Smooth muscle cell (in vitro differentiated cells): ENCODE results near the gene FERMT2. TPM values are rescaled to one million over a fixed set of nuclear protein-coding genes. Genes with fewer than 3 reads are reported as not detected.
"Not testable (repeated sequence)": the region's sequence is repeated elsewhere in the genome, so short reads cannot be mapped to it uniquely, and the experiment has no call there.

Source experiments
- DNase-seq: peaks from one replicate; lab custom pipeline; 2025; ENCODE audit not compliant: unreplicated experiment; lab: John Stamatoyannopoulos, UW
- H2AFZ ChIP-seq: fragments of 200-600 bp; sonication (generic); 2 replicates; pipeline ENCODE4 v1.6.0; 2016; ENCODE audit warnings: antibody characterized with exemption, low read depth, mild to moderate bottlenecking
- H3F3A ChIP-seq: fragments of 200-600 bp; sonication (generic); 2 replicates; pipeline ENCODE4 v1.6.0; 2017; ENCODE audit warnings: antibody characterized with exemption, low read depth
- H3K27ac ChIP-seq: fragments of 200-600 bp; sonication (generic); 2 replicates; pipeline ENCODE4 v1.5.1; 2016; ENCODE audit warnings: low read depth, mild to moderate bottlenecking
- H3K27me3 ChIP-seq: fragments of 200-600 bp; sonication (generic); 2 replicates; pipeline ENCODE4 v1.6.1; 2016; ENCODE audit warnings: low read depth, mild to moderate bottlenecking
- H3K36me3 ChIP-seq: fragments of 200-600 bp; sonication (generic); 2 replicates; pipeline ENCODE4 v1.5.1; 2016; ENCODE audit warnings: low read depth
- H3K4me1 ChIP-seq: fragments of 200-600 bp; sonication (generic); 2 replicates; pipeline ENCODE4 v1.5.1; 2016; ENCODE audit warnings: low read depth
- H3K4me2 ChIP-seq: fragments of 200-600 bp; sonication (generic); 2 replicates; pipeline ENCODE4 v1.6.0; 2016; ENCODE audit warnings: mild to moderate bottlenecking
- H3K4me3 ChIP-seq: fragments of 200-600 bp; sonication (generic); 2 replicates; pipeline ENCODE4 v1.5.1; 2016; ENCODE audit warnings: mild to moderate bottlenecking
- H3K79me2 ChIP-seq: fragments of 200-600 bp; sonication (generic); 2 replicates; pipeline ENCODE4 v1.6.0; 2016; ENCODE audit warnings: low read depth, mild to moderate bottlenecking
- H3K9ac ChIP-seq: fragments of 200-600 bp; sonication (generic); 2 replicates; pipeline ENCODE4 v1.6.0; 2016; ENCODE audit warnings: low read depth
- H3K9me3 ChIP-seq: fragments of 200-600 bp; sonication (generic); replicated peaks from 2 replicates; pipeline ENCODE4 v1.5.1; 2016; ENCODE audit warnings: low read depth
- H4K20me1 ChIP-seq: fragments of 200-600 bp; sonication (generic); 2 replicates; pipeline ENCODE4 v1.6.0; 2016; ENCODE audit warnings: low read depth
- CTCF ChIP-seq: fragments of 200-600 bp; sonication (generic); IDR thresholded peaks from 2 replicates; pipeline ENCODE4 v1.5.1; 2017; ENCODE audit warnings: borderline replicate concordance, mild to moderate bottlenecking, antibody characterized with exemption; ENCODE audit not compliant: insufficient read depth, poor library complexity, severe bottlenecking
- WGBS: methylation state at CpG from one replicate; pipeline ENCODE4 v1.1.7; 2016; ENCODE audit warnings: low lambda C conversion rate; 5-methylcytosine and 5-hydroxymethylcytosine counted together
- polyA plus RNA-seq: library from polyadenylated mRNA; unstranded; fragments of >200 nt; fragmentation: Nextera tagmentation; extraction: Ambion mirVana; gene quantifications from 2 replicates; pipeline ENCODE4 v1.2.1, GENCODE V29; 2016
- total RNA-seq: library from RNA; depleted of rRNA; stranded (reverse); fragments of >200 nt; gene quantifications from 2 replicates; pipeline ENCODE4 v1.2.3, GENCODE V29; 2014

The FERMT2 gene
- total and polyA plus RNA-seq, 2 experiments from 2014 or later: 112 to 271 TPM

GRCh38 chr14:52868911-52869618, 81.8 kb downstream of the FERMT2 start:
- Histone ChIP-seq H3K9me3 (no peaks in the 10 kb centered on the region), H3K36me3 (peaks cover 48% of the 10 kb centered on the region), H3K4me2 (no peak overlapping the region), H3K79me2 (peaks cover 60% of the 10 kb centered on the region), H3K4me1 (peaks cover 5% of the 10 kb centered on the region), H3K9ac (no peak overlapping the region), H4K20me1 (no peaks in the 10 kb centered on the region), H3K4me3 (no peak overlapping the region), H3K27me3 (no peaks in the 10 kb centered on the region), H3F3A (peaks cover 45% of the 10 kb centered on the region), H2AFZ (no peak overlapping the region), H3K27ac (peak overlapping the region; percentile 6)
- DNase-seq: no peak
- TF ChIP-seq CTCF: no peak
- 94% methylated on average over 9 of the region's 9 CpGs for WGBS

GRCh38 chr14:52864893-52865292, 86.0 kb downstream of the FERMT2 start:
- H3K9me3 ChIP-seq: not testable (repeated sequence)
- Histone ChIP-seq H3K36me3 (peaks cover 46% of the 10 kb centered on the region), H3K79me2 (peaks cover 50% of the 10 kb centered on the region)

GRCh38 chr14:52863334-52863700, 87.5 kb downstream of the FERMT2 start:
- Histone ChIP-seq H3K4me2 (peak overlapping the region; percentile 80), H3K27ac (peak overlapping the region; percentile 98), H3K9me3 (no peaks in the 10 kb centered on the region), H3K4me1 (peaks cover 18% of the 10 kb centered on the region), H3F3A (peaks cover 58% of the 10 kb centered on the region), H4K20me1 (no peaks in the 10 kb centered on the region), H3K79me2 (peaks cover 36% of the 10 kb centered on the region), H3K27me3 (no peaks in the 10 kb centered on the region), H3K36me3 (peaks cover 43% of the 10 kb centered on the region), H3K9ac (peak overlapping the region; percentile 60), H3K4me3 (peak overlapping the region; percentile 31), H2AFZ (no peak overlapping the region)
- WGBS: 27% methylated on average over 1 of the region's 1 CpG
- TF ChIP-seq CTCF: no peak
- DNase-seq: no peak

More at GRCh38 chr14:52864893-52865292, 86.0 kb downstream of the FERMT2 start:
- Histone ChIP-seq H3K27ac (peak overlapping the region; percentile 98), H3K4me2 (peak overlapping the region; percentile 80), H3K4me1 (peaks cover 18% of the 10 kb centered on the region), H3F3A (peaks cover 45% of the 10 kb centered on the region)
- H3K4me3 ChIP-seq, H3K9ac ChIP-seq, H4K20me1 ChIP-seq, H2AFZ ChIP-seq, H3K27me3 ChIP-seq, DNase-seq: not testable (repeated sequence)
- 98% methylated on average over 7 of the region's 7 CpGs for WGBS

GRCh38 chr14:52862632-52863333, 88.1 kb downstream of the FERMT2 start:
- Histone ChIP-seq H2AFZ (no peak overlapping the region), H3K4me2 (peak overlapping the region; percentile 80), H4K20me1 (no peaks in the 10 kb centered on the region), H3F3A (peaks cover 63% of the 10 kb centered on the region), H3K4me3 (peak overlapping the region; percentile 31), H3K9me3 (no peaks in the 10 kb centered on the region), H3K36me3 (peaks cover 44% of the 10 kb centered on the region), H3K9ac (peak overlapping the region; percentile 60), H3K4me1 (peaks cover 18% of the 10 kb centered on the region), H3K79me2 (peaks cover 31% of the 10 kb centered on the region), H3K27ac (peak overlapping the region; percentile 98), H3K27me3 (no peaks in the 10 kb centered on the region)
- no peak for TF ChIP-seq CTCF
- DNase-seq: no peak
- 12% methylated on average over 4 of the region's 4 CpGs for WGBS
